Skeletal muscle tissue (tissue), 4 donors: ENCODE measurements around the gene DENND1A. TPM values are rescaled to one million over a fixed set of nuclear protein-coding genes. Genes with fewer than 3 reads are reported as not detected.
"Not testable (repeated sequence)": the region's sequence is repeated elsewhere in the genome, so short reads cannot be mapped to it uniquely, and the experiment has no call there.

Source experiments
- H3K27ac ChIP-seq: one replicate; pipeline ENCODE4 v1.7.0; 2013; ENCODE audit warnings: mild to moderate bottlenecking, low read depth, low read length, inconsistent platforms
- H3K27me3 ChIP-seq, 3 donors: one replicate each; pipeline ENCODE4 v1.7.0; 2013; ENCODE audit warnings: low read length in 3 of 3; ENCODE audit not compliant: control insufficient read depth in 3 of 3, insufficient read depth in 3 of 3
- H3K36me3 ChIP-seq, 3 donors: one replicate each; pipeline ENCODE4 v1.7.0; 2013; ENCODE audit warnings: low read length in 3 of 3; ENCODE audit not compliant: control insufficient read depth in 3 of 3, insufficient read depth in 3 of 3
- H3K4me1 ChIP-seq, 3 donors: one replicate each; pipeline ENCODE4 v1.7.0; 2013; ENCODE audit warnings: low read length in 3 of 3, mild to moderate bottlenecking in 3 of 3; ENCODE audit not compliant: control insufficient read depth in 3 of 3, insufficient read depth in 3 of 3
- H3K4me3 ChIP-seq, 3 donors: one replicate each; pipeline ENCODE4 v1.7.0; 2013; ENCODE audit warnings: low read length in 3 of 3
- H3K9ac ChIP-seq, 3 donors: one replicate each; pipeline ENCODE4 v1.7.0; 2013; ENCODE audit warnings: low read length in 3 of 3, mild to moderate bottlenecking in 3 of 3, moderate library complexity in 2 of 3, low read depth in 1 of 3
- H3K9me3 ChIP-seq, 3 donors: one replicate each; pipeline ENCODE4 v1.7.0; 2013; ENCODE audit warnings: low read length in 3 of 3; ENCODE audit not compliant: control insufficient read depth in 3 of 3
- total RNA-seq: library from RNA; depleted of rRNA; stranded (reverse); fragments of >200 nt; gene quantifications from one replicate; pipeline ENCODE4 v1.2.3, GENCODE V29; 2014
- donor health status: Osteomylitis.

DENND1A gene, protein sequence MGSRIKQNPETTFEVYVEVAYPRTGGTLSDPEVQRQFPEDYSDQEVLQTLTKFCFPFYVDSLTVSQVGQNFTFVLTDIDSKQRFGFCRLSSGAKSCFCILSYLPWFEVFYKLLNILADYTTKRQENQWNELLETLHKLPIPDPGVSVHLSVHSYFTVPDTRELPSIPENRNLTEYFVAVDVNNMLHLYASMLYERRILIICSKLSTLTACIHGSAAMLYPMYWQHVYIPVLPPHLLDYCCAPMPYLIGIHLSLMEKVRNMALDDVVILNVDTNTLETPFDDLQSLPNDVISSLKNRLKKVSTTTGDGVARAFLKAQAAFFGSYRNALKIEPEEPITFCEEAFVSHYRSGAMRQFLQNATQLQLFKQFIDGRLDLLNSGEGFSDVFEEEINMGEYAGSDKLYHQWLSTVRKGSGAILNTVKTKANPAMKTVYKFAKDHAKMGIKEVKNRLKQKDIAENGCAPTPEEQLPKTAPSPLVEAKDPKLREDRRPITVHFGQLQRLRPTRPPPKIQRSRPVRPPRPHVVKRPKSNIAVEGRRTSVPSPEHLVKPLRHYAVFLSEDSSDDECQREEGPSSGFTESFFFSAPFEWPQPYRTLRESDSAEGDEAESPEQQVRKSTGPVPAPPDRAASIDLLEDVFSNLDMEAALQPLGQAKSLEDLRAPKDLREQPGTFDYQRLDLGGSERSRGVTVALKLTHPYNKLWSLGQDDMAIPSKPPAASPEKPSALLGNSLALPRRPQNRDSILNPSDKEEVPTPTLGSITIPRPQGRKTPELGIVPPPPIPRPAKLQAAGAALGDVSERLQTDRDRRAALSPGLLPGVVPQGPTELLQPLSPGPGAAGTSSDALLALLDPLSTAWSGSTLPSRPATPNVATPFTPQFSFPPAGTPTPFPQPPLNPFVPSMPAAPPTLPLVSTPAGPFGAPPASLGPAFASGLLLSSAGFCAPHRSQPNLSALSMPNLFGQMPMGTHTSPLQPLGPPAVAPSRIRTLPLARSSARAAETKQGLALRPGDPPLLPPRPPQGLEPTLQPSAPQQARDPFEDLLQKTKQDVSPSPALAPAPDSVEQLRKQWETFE
- total RNA-seq = 23.5 TPM

DNA sequence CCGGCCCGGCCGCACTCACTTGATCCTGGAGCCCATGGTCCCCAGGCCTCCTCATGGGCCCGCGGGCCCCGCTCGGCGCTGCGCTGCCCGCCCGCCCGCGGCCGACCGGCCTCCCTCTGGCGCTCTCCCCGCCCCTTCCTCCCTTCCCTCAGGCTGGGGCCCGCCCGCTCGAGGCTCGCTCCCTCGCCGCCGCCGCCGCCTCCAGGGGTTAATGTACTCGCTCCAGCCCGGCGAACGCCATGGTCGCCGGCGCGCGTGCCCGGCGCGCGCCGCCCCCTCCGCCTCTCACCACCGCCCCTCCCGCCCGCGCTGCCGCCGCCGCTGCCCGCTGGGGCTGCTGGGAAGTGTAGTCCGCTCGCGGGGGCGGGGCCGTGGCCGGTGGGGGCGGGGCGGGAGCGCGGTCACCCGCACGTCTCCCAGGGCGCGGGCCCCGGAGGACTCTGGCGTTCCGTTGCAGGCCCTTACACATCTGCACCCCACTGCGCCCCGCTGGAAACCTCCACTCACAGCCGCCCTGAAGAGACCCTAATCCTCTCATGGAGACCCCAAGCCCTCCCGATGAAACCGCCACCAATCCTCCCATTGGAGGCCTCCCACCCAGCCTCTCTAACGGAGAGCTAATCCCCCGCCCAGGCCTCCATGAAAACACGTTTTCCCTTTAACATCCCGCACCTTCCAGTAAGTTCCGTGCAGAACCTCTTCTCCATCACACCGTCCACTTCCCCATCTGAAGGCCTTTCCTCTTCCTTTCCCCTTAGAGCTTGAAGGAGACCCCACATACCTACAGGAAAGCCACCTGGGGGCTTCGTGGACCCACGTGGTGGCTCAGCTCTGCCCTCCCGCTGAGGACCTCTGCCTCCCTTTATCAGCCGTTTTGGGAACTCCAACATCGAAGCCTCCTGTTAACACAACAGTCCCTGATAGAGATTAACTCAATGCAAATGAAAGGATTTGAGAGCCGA lies at the start of gene DENND1A:
DENND1A (minus strand) TSS at position 257 of the 962 bp plus-strand sequence; CDS start at position 36, 221 bp downstream.
- peak within 1 kb of the TSS; percentile 79 to 83 (median 79) for H3K9ac ChIP-seq
- no peaks in the 10 kb centered on the region for H3K9me3 ChIP-seq
- H3K27me3 ChIP-seq = no peaks in the 10 kb centered on the region
- H3K4me1 ChIP-seq = peaks cover 10 to 36% (median 12%) of the 10 kb centered on the region in 3 donors
- H3K27ac ChIP-seq = peak within 1 kb of the TSS; percentile 19
- H3K36me3 ChIP-seq = no peaks in the 10 kb centered on the region
- peak within 1 kb of the TSS; percentile 69 to 76 (median 74) for H3K4me3 ChIP-seq

DNA sequence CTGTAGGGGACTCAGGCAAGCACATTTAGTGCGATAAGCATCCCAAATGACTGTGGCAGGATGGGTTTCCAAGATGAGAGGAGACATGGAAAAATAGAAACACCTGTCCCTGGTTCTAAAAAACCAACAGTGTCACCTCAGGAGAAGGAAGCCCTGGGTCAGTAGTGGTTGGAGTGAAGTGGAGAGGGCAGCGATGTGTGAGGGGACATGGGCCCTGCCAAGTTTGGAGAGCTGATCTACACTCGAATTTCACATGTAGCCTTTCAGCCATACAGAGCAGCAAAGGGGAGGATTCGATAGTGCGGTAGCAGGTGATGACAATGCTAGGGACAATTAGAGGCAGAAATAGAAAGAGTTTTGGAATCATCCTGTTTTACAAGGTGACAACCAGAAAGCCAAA lies 49.1 kb upstream of the DENND1A start:
- Histone ChIP-seq H3K9me3 (no peaks in the 10 kb centered on the region), H3K4me3 (no peak overlapping the region), H3K27ac (no peak overlapping the region), H3K9ac (no peak overlapping the region), H3K4me1 (no peaks in the 10 kb centered on the region), H3K27me3 (peaks cover 10 to 26% (median 16%) of the 10 kb centered on the region in 3 donors), H3K36me3 (no peaks in the 10 kb centered on the region)

DNA sequence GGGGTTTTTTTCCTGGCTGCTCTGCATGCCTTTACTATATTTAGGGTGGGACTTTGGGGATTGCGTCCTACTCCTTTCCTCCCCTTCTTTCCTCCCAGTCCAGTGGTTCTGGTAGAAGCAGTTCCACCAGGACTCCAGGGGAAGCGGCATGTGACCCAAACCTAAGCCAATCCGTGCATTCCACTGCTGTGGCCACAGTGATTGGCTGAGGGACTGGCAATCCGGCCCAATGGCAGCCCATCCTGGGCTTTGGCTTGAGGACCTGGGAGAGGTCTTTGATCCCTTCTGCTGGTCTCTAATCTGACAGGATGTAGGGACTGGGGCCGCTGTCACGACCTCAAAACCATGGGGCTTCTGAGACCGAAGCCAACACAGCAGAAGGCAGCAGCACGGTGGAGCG lies 46.7 kb upstream of the DENND1A start:
- not testable (repeated sequence) for H3K9ac ChIP-seq, H3K4me1 ChIP-seq, H3K27ac ChIP-seq, H3K4me3 ChIP-seq, H3K9me3 ChIP-seq, H3K36me3 ChIP-seq
- peaks cover 16 to 21% (median 16%) of the 10 kb centered on the region in 3 donors for H3K27me3 ChIP-seq

DNA sequence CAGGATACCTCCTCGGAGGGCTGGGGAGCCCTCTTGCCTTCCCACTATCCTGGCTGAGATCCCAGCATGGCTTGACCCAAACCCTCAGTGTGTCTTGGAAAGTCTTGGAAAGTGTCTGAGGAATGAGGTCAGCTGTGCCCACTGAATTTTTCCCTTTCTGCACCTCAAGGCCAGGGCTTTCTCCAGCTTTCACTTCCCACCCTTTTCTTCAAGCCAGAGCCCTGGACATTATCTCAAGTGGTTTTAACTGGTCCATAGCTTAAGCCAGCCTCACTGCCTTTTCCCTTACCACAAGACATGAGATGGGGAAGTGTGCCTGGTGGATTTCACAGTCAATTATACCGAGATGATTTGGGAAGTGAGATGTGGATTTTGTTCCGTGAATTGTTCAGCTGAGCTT lies 45.9 kb upstream of the DENND1A start:
- Histone ChIP-seq H3K4me1 (no peaks in the 10 kb centered on the region), H3K36me3 (no peaks in the 10 kb centered on the region), H3K9me3 (no peaks in the 10 kb centered on the region), H3K4me3 (no peak overlapping the region), H3K9ac (no peak overlapping the region), H3K27ac (no peak overlapping the region), H3K27me3 (peaks cover 18 to 21% (median 18%) of the 10 kb centered on the region in 3 donors)

DNA sequence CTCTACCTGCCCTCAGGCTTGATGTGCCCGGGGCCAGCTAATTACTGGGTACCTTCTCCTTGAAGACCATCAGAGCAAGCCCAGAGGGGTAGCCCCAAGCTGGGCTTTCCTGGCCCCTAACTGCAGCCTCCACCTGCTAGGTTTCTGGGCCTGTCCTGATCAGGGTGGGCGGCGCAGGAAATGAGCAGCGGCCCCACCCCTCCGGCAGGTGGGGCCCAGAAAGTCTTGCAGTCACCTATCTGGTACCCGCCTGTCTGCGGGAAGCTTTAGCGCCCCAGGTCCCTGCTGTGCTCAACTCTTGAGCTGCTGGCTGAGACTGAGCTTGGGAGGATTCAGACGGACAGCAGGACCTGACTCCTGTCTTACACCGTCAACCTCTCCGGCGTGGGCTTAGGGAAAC lies 44.5 kb upstream of the DENND1A start:
- H3K27ac ChIP-seq = no peak overlapping the region
- peaks cover 14 to 26% (median 14%) of the 10 kb centered on the region in 3 donors for H3K27me3 ChIP-seq
- no peak overlapping the region for H3K9ac ChIP-seq
- H3K4me3 ChIP-seq = no peak overlapping the region
- H3K9me3 ChIP-seq = no peaks in the 10 kb centered on the region
- H3K4me1 ChIP-seq = no peaks in the 10 kb centered on the region
- no peaks in the 10 kb centered on the region for H3K36me3 ChIP-seq

DNA sequence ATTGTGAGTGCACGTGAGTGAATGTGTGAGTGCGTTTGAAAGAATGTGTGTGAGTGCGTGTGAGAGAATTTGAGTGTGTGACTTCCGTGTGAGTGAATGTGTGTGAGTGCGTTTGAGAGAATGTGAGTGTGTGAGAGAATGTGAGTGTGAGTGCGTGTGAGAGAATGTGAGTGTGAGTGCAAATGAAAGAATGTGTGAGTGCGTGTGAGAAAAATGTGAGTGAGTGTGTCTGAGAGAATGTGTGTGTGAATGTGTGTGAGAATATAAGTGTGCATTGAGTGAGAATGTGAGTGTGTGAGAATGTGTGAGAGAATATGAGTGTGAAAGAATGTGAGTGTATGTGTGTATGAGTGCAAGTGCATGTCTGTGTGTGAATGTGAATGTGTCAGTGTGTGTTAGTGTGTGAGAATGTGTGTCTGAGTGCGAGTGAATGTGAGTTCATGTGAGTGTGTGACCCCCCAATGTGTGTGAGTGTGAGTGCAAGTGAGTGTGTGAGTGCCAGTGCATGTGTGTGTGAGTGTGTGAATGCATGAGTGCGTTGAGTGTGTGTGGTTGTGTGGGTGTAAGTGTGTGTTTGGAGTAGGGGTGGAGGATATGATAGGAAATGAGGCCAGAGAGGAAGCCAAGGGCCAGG lies 43.8 kb upstream of the DENND1A start:
- no peak overlapping the region for H3K27ac ChIP-seq
- no peaks in the 10 kb centered on the region for H3K9me3 ChIP-seq
- H3K36me3 ChIP-seq = no peaks in the 10 kb centered on the region
- H3K27me3 ChIP-seq = peaks cover 10 to 26% (median 11%) of the 10 kb centered on the region in 3 donors
- no peak overlapping the region for H3K4me3 ChIP-seq
- no peaks in the 10 kb centered on the region for H3K4me1 ChIP-seq
- H3K9ac ChIP-seq = no peak overlapping the region

DNA sequence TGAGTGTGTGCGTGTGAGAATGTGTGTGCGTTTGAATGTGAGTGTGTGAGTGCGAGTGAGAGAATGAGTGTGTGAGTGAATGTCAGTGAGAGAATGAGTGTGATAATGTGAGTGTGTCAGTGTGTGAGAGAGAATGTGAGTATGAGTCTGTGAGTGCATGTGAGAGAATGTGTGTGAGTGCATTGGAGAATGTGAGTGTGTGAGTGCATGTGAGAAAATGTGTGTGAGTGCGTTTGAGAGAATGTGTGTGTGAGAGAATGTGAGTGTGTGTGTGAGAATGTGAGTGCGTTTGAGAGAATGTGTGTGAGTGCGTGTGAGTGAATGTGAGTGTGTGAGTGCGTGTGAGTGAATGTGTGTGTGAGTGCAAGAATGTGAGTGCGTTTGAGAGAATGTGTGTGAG lies 42.7 kb upstream of the DENND1A start:
- Histone ChIP-seq H3K9me3 (no peaks in the 10 kb centered on the region), H3K27ac (no peak overlapping the region), H3K4me3 (no peak overlapping the region), H3K36me3 (no peaks in the 10 kb centered on the region), H3K27me3 (peaks cover 10 to 26% (median 11%) of the 10 kb centered on the region in 3 donors), H3K9ac (no peak overlapping the region), H3K4me1 (no peaks in the 10 kb centered on the region)

DNA sequence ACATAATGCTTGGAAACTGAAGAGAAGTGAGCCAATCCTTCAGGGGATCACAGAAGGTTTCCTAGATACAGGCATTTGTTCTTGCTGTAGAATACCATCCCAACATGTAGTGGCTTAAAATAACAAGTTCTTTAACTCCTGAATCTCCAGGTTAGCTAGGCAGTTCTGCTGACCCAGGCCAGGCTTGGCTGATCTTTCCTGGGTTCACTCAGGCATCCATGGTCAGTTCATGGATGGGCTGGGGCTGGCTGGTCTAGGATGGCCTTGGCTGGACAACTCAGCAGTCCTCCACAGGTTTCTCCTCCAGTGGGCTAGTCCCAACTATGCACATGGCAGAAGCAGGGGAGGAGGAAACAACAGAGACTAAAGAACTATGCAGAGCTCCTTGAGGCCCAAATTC lies 37.4 kb upstream of the DENND1A start:
- Histone ChIP-seq H3K27ac (no peak overlapping the region), H3K4me3 (no peak overlapping the region), H3K9ac (no peak overlapping the region), H3K36me3 (no peaks in the 10 kb centered on the region), H3K4me1 (no peaks in the 10 kb centered on the region), H3K27me3 (peaks cover 16 to 21% (median 16%) of the 10 kb centered on the region in 3 donors), H3K9me3 (no peaks in the 10 kb centered on the region)
